Measurements from ENCODE around the gene CYTIP.

DNA sequence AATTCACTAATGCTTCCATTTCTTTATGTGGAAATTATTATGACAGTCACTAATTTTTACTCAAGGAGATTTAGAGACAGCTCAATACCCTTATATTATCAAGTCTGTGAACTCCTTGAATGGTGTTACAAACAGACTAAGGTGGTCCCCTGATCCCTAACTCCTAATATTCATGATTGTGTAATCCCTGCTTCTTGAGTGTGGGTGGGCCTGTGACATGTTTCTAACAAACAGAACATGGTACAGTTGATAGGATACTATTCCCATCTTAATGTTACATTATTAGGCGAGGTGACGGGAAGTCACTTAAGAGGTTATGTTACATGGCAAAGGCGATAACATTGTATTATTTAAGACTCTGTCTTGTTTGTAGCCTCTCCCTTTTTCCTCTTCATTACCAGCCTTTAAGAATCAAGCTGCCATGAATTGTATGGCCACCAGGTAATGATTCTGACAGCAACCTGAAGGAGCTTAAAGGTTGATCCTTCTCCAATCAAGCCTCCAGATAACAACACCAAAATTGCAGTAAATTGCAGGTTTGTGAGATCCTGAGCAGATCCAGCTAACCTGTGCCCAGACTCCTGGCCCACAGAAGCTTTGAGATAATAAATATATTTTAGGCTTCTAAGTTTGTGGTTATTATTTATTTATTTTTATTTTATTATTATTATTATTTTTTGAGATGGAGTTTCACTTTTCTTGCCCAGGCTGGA lies 32.1 kb downstream of the CYTIP start:
- TF ChIP-seq, protein P1, sequence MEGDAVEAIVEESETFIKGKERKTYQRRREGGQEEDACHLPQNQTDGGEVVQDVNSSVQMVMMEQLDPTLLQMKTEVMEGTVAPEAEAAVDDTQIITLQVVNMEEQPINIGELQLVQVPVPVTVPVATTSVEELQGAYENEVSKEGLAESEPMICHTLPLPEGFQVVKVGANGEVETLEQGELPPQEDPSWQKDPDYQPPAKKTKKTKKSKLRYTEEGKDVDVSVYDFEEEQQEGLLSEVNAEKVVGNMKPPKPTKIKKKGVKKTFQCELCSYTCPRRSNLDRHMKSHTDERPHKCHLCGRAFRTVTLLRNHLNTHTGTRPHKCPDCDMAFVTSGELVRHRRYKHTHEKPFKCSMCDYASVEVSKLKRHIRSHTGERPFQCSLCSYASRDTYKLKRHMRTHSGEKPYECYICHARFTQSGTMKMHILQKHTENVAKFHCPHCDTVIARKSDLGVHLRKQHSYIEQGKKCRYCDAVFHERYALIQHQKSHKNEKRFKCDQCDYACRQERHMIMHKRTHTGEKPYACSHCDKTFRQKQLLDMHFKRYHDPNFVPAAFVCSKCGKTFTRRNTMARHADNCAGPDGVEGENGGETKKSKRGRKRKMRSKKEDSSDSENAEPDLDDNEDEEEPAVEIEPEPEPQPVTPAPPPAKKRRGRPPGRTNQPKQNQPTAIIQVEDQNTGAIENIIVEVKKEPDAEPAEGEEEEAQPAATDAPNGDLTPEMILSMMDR (IDR thresholded peaks at IDR 0.05; ENCODE audit: poor library complexity) = no peak
- no peak for TF ChIP-seq EZH2phosphoT487 (IDR thresholded peaks at IDR 0.05; ENCODE audit: low read depth, severe bottlenecking, unreplicated experiment)
